NCI-H748 treated with DMSO at 0.1 percent for 48 hours (cell line): ENCODE measurements around the gene MAP2K2.
"Not testable (repeated sequence)": the region's sequence is repeated elsewhere in the genome, so short reads cannot be mapped to it uniquely, and the experiment has no call there.

Source experiments
- DNase-seq: peaks from one replicate; lab custom pipeline; 2025; lab: John Stamatoyannopoulos, UW

Gene MAP2K2

GRCh38 chr19:4130744-4131438, 7.0 kb upstream of the MAP2K2 start:
- no peak for DNase-seq

GRCh38 chr19:4129050-4129449, 5.1 kb upstream of the MAP2K2 start:
- DNase-seq: not testable (repeated sequence)

GRCh38 chr19:4127322-4127721, 3.4 kb upstream of the MAP2K2 start:
- DNase-seq: not testable (repeated sequence)

- no peak for DNase-seq
Measured at GRCh38 chr19:4124638-4125037, 716 bp upstream of the MAP2K2 start.

- DNase-seq: no peak
Measured at GRCh38 chr19:4122480-4122879, 1.4 kb downstream of the MAP2K2 start.

- DNase-seq: no peak
Measured at GRCh38 chr19:4121815-4122214, 2.1 kb downstream of the MAP2K2 start.

- no peak for DNase-seq
Measured at GRCh38 chr19:4121273-4121612, 2.7 kb downstream of the MAP2K2 start.

- DNase-seq: no peak
Measured at GRCh38 chr19:4120559-4121272, 3.2 kb downstream of the MAP2K2 start.

GRCh38 chr19:4119763-4120162, 4.2 kb downstream of the MAP2K2 start:
- no peak for DNase-seq

- DNase-seq: no peak
Measured at GRCh38 chr19:4115818-4116385, 8.0 kb downstream of the MAP2K2 start.

GRCh38 chr19:4115050-4115817, 8.7 kb downstream of the MAP2K2 start:
- DNase-seq: no peak

GRCh38 chr19:4114181-4114580, 9.7 kb downstream of the MAP2K2 start:
- no peak for DNase-seq

GRCh38 chr19:4113398-4114088, 10.4 kb downstream of the MAP2K2 start:
- no peak for DNase-seq

GRCh38 chr19:4112367-4112766, 11.6 kb downstream of the MAP2K2 start:
- DNase-seq: no peak

- DNase-seq: no peak
Measured at GRCh38 chr19:4109626-4109945, 14.3 kb downstream of the MAP2K2 start.

- DNase-seq: no peak
Measured at GRCh38 chr19:4108767-4109625, 14.9 kb downstream of the MAP2K2 start.

- no peak for DNase-seq
Measured at GRCh38 chr19:4103080-4103433, 20.9 kb downstream of the MAP2K2 start.

GRCh38 chr19:4102339-4103079, 21.4 kb downstream of the MAP2K2 start:
- no peak for DNase-seq

- DNase-seq: no peak
Measured at GRCh38 chr19:4101496-4101770, 22.5 kb downstream of the MAP2K2 start.

- no peak for DNase-seq
Measured at GRCh38 chr19:4100647-4101495, 23.1 kb downstream of the MAP2K2 start.
